CD4-positive, alpha-beta T cell treated with Interleukin-15 for 1 hour (primary cell): ENCODE measurements around the gene FBXO5.
"Not testable (repeated sequence)": the region's sequence is repeated elsewhere in the genome, so short reads cannot be mapped to it uniquely, and the experiment has no call there.

Source experiments
- DNase-seq: peaks from one replicate; pipeline ENCODE4 v3.0.0-alpha.2; 2020

Gene FBXO5

GRCh38 chr6:152982904-152983636 is at the start of gene FBXO5:
FBXO5 (minus strand) TSS chr6:152983041; CDS start chr6:152982959, 82 bp downstream.
- peak; percentile 98 for DNase-seq

DNA sequence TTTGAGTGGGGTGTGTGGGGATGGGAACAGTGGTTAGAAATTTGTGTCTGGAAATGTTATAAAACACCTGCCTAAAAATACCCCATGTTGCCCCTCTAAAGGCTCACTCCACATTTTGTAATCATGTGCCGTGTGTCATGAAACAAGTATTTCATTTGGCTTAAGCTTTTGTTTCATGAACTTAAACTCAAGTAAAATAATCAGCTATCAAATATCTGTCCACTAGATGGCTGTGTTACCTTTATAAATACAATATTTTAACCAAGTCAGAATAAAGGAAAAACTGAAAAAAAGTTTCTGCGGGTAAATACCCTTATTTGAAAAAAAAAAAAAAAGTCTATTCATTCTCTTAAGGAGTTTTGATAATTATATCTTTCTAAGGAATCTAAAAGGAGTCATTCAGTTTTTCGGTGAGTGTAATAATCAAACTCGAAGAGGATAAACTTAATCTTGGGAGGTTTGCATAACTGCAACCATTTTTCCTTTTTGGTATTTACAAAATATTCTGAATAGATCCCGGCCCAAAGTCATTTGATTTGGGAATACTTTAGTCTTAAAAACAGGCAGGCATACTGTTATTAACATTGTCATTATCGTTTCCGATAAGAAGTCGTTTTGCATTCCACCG is 49.5 kb upstream of the FBXO5 start:
- no peak for DNase-seq

DNA sequence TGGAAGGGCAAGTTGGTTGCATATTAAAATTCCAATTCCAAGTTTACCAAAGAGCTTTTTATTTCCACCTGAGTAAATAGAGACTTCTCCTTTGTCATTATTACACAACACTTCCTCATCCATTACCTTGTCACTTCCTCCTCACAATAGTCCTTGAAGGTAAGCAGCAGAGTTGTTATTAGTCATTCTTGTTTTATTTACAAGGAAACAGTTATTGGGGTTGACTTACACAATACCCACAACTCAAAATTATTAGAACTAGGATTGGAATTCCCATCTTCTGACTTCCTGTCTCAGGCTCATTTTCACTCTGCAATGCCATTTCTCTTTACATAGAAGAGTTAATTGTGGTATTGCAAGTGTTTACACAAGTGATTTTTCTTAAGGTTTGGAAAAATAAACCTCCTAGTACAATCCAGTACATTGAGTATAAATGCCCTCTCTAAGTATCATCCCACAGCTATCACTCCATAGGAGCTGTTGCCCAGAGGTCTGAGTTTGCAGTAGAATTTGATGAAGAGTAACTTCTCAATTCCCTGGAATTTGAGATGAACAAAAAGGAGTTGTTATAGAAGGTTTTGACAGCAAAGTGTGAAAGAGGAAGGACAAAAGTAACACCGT is 48.6 kb upstream of the FBXO5 start:
- DNase-seq: no peak

DNA sequence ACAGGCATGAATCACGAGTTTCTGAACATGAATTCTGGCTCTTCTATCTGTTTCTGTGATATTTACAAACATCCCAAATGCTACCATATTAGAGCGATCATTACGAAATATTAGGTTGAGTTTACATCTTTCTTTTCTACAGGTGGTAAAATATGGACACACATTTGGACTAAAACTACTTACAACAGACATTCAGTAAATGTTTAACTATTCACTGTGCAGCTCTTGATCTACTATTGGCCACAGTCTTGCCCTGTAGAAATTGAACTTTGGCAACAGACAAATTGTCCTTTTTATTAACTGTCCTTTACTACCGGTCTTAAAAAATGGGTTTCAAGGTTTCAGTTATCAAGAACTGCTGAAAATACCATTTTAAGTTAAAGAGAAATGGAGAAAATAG is 46.1 kb upstream of the FBXO5 start:
- no peak for DNase-seq

DNA sequence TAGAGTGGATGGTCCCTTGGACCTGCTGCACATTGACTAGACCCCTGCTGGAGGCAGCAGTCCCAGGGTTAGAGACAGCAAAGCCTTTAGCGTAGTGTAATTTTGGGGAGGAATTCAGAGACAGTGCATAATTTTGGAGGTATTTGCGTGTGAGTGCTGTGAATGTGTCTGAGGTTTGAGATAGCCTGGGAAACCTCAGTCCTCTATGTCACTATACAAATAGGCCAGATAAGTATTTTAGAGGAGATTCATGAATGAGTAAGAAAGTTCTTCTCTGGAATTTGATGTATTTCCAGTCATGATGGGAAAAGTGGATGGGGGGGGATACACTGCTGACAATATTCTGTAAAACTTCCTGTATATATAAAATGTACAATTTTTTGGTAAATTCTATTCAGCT is 45.4 kb upstream of the FBXO5 start:
- no peak for DNase-seq

DNA sequence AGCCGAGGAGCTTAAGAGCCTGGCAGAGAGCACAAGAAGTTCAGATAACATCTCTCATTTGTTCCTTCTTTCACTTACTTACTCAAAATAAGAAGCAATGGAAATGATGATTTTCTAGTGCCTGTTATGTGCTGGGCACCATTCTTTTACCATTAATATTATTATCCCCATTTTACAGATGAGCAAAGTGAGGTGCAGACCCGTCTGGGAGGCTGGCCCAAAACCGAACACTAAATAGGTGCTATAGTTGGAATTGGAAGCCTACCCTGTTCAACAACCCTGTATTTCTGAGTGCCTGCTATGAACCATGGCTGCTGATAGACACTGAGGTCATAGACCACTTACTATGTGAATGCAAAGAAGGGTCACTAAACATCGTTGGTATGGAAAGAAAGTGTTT is 44.6 kb upstream of the FBXO5 start:
- DNase-seq: no peak

- no peak for DNase-seq
These were observed 41.8 kb upstream of the FBXO5 start for GRCh38 chr6:153024709-153025017.

- no peak for DNase-seq
These were observed 41.3 kb upstream of the FBXO5 start for GRCh38 chr6:153023977-153024708.

GRCh38 chr6:153018355-153018754 is 35.5 kb upstream of the FBXO5 start:
- no peak for DNase-seq

DNA sequence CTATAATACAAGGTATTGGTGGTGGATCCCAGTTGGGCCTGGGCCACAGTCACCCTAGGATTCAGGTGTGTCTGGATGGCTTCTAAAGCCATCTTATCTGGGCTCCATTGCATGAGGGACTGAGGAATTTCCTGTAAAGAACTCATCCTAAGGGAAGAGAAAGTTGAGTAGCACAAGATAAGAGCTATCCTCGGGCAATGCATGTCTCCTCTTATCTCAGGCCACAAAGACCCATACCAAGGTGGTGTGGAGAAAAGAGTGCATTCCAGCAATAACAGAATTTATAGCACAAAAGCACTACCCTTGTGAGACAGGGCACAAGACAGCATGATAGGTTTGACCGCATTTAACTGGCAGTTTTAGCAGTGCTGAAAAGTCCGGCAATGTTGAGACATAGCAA is 34.0 kb upstream of the FBXO5 start:
- DNase-seq: no peak

GRCh38 chr6:153015094-153015640 is 32.3 kb upstream of the FBXO5 start:
- no peak for DNase-seq

GRCh38 chr6:153013438-153013837 is 30.6 kb upstream of the FBXO5 start:
- DNase-seq: no peak

DNA sequence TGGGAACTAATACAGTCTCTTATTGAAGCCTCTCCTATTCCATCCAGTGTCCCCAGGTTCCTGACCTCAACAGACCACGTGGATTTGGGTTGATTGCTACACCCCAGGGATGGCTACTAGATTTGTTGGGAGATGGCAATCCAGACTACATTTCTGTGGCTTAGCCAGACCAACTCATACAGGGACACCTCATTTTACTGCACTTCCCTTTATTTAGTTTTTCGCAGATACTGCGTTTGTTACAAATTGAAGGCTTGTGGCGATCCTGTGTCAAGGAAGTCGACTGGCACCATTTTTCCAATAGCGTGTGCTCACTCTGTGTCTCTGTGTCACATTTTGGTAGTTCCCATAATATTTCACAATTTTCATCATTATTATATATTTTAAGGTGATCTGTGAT is 30.0 kb upstream of the FBXO5 start:
- DNase-seq: no peak

GRCh38 chr6:153003366-153003690 is 20.5 kb upstream of the FBXO5 start:
- DNase-seq: no peak

GRCh38 chr6:153002613-153003365 is 19.9 kb upstream of the FBXO5 start, which contains the start of gene MTRF1L:
MTRF1L (minus strand) TSS chr6:153002709; CDS start chr6:153002685, 24 bp downstream.
- DNase-seq: peak; percentile 88

DNA sequence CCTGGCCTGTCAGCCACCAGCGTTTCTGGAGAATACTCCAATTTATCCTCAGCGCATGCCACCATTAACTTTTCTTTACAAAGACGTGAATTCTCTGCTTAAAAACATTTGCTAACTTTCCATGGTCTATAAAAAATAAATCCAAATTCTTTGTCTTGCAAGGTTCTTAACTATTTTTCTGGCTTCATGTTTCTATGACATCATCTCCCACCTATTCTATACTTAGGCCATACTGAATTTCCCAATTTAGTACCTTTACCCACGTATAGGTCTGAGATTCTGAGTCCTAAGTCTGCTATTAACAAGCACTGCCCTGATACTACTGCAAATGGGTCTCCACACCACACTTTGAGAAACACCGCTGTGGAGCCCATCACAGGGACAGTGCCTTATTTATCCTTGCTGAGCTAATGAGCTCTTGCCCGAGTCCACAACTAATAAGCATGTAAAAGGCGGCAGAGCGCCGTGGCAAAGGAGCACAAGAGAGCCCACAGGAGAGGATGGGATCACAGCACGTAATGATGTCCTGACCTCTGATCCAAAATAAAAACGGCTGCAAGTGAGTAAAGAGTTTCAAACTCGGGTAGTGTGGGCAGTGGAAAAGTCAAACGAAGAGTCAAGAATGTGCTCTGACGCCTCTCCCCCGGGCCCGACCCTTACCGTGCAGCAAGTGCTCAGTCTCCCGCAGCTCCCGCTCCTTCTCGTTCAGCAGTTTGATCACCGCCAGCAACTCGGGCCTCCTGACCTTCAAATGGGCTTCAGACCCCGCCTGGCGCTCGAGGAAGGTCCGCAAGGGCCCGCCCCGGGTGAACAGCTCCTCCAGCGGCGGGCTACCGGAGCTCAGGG is 19.1 kb upstream of the FBXO5 start:
- DNase-seq: no peak

DNA sequence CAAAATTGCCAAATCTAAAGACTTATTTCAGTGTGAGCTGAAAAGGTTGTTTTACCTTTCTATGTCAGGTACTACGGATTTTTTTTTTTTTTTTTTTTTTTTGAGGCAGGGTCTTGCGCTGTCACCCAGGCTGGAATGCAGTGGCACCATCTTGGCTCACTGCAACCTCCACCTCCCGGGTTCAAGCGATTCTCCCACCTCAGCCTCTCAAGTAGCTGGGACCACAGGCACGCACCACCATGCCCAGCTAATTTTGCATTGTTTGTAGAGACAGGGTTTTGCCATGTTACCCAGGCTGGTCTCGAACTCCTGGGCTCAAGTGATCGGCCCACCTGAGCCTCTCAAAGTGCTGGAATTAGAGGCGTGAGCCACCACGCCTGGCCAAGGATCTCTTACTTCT is 17.9 kb upstream of the FBXO5 start:
- not testable (repeated sequence) for DNase-seq

DNA sequence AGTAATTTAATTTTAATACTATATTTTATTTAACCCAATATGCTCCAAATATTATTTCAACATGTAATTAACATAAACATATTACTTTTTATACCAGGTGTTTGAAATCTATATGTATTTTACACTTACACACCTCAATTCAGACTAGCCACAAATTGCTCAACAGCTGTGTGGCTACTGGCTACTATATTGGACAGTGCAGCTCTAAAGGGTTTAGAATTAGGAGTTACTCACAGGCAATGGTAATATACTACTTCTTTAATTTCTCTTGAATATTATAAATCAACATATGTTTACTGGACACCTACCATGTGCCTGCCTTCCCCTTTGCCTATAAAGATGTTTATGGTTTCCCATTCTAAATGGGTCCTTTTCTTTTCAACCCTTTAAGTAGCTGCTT is 17.4 kb upstream of the FBXO5 start:
- no peak for DNase-seq

GRCh38 chr6:152999538-152999937 is 16.7 kb upstream of the FBXO5 start:
- DNase-seq: not testable (repeated sequence)

DNA sequence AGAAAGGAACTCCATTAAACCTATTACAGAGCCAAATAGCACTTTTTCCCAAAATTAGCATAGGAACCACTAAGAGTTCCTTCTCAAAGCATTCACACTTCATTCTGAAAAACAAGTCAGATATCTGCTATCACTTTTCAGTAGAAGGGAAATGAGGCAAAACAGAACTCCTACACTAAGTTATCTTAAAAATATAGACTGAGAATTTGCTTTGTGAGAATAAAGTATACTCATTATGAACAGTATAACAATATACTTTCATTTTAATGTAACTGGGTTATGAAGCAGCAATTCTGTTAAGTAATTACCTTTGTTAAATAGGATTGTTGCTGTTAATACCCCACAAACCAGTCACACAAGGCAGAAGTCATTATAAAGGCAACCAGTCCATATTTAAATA is 11.0 kb upstream of the FBXO5 start:
- DNase-seq: no peak

GRCh38 chr6:152993431-152993830 is 10.6 kb upstream of the FBXO5 start:
- no peak for DNase-seq

DNA sequence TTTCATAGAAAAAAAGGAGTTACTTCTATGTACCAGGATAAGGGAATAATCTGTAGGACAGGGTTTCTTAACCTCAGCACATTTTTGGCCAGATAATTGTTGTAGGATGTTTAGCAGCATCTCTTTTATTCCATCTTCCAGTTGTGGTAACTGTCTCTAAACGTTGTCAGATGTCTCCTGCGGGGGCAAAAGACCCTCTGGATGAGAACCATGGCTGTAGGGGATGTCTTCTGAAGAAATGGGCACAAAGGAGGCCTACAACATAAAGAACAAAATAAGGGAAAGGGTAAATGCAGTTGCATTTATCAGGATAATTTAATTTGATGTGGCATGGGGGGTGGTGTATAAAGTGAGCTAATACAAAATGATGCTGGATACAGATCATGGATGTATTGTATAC is 4.1 kb upstream of the FBXO5 start:
- no peak for DNase-seq
